ENCODE measurements around the gene SLC17A1.

Gene SLC17A1

DNA sequence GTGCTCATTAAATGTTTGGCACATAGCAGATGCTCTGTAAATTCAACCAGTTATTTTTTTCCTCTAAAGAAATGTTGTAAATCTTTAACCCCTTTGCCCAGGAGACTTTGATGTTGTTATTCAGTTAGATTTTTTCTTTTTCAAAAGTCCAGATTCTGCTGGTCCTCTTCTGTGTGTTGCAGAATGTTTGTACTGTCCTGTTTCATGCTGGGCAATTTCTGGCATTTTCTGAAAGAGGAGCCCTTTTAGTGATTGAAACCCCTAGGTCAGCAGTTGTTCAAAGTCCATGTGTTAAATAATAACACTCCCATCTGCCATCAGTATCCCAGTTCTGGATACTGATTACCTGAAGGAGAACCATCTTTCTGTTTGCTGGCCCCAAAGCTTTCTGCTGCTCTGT lies 1.3 kb upstream of the SLC17A1 start:
- FAIRE-seq (no peak), DNase-seq (ENCODE audit: insufficient read length, low spot score) (no peak)

DNA sequence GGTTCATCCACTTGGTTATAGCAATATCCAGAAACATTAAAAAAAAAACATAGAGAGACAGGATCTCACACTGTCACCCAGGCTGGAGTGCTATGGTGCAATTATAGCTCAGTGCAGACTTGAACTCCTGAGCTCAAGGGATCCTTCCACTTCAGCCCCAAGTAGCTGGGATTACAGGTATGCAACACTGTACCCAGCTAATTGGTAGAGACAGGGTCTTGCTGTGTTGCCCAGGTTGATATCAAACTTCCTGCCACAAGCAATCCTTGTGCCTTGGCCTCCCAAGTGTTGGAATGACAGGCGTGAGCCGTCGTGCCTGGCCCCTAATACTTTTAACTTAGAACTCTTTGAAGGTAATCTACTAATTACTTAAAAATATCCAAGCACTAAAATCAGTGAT lies 818 bp upstream of the SLC17A1 start:
- no peak for FAIRE-seq
- DNase-seq (ENCODE audit: insufficient read length, low spot score) = no peak

DNA sequence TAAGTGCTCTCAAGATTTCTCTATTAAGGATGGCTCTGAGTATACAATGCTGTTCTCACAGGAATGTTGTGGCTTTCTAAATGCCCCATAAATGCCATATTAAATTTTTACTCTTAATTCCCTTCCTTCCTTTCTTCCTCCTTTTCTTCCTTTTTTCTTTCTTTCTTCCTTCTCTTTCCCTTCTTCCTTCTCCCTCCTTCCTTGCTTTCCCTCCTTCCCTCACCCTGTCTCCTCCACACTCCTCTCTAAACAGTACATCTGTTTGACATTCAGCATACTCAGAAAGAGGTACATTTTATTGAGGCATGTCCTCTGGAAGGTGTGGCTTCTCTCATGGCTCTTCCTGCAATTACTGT lies 433 bp upstream of the SLC17A1 start:
- DNase-seq (ENCODE audit: insufficient read length, low spot score) (no peak), FAIRE-seq (no peak)

- DNase-seq (ENCODE audit: insufficient read length, low spot score) = no peak
Measured at GRCh38 chr6:25830458-25830857, 1.4 kb downstream of the SLC17A1 start.

DNA sequence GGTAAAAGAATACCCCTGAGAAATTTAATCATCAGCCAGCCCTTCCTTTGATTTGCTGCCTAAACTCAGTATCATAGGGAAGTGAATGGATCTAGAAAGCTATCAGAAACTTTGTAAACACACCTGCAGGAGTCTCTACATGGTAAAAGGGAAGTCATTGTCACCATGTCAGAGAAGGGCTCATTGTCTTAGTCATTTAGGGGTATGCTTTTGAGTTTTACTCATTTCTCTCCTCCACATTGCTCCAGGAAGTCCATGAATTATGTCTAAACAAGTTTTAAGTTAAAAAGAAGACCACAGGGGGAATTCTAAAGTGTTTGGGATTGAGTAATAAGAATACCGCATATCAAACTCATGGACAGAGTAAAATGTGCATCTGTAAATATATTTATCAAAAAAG lies 2.5 kb downstream of the SLC17A1 start:
- DNase-seq (ENCODE audit: insufficient read length, low spot score) (no peak), FAIRE-seq (no peak)

More at GRCh38 chr6:25830458-25830857, 1.4 kb downstream of the SLC17A1 start:
- peak; percentile 48 for FAIRE-seq

- DNase-seq (ENCODE audit: insufficient read length, low spot score) = no peak
- FAIRE-seq = no peak
Measured at GRCh38 chr6:25821341-25821740, 10.5 kb downstream of the SLC17A1 start.

DNA sequence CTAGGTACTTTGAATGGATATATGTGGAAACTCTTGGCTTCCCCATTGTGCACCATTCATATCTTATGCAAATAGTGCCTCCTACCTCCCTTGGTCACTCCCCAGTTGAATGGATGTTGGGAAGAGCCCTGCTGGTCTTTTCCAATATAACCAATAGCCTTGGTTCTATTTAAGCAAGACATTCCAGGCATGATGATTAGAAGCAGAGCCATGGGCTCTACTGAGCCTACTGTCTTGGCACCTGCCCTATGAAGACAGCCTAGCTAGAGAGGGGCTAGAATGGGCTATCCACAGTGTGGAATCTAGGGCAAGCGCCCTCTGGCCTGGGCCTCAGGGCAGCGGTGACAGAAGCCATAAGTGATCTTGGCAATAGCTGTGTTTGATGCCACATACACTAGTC lies 15.6 kb downstream of the SLC17A1 start:
- peak; percentile 4 for FAIRE-seq
- no peak for DNase-seq (ENCODE audit: insufficient read length, low spot score)

- no peak for DNase-seq (ENCODE audit: insufficient read length, low spot score)
- FAIRE-seq = no peak
Measured at GRCh38 chr6:25815194-25815593, 16.7 kb downstream of the SLC17A1 start.

- DNase-seq (ENCODE audit: insufficient read length, low spot score) (no peak), FAIRE-seq (no peak)
Measured at GRCh38 chr6:25804804-25805203, 27.0 kb downstream of the SLC17A1 start.

- DNase-seq (ENCODE audit: insufficient read length, low spot score) (no peak), FAIRE-seq (no peak)
Measured at GRCh38 chr6:25801436-25801835, 30.4 kb downstream of the SLC17A1 start.

GRCh38 chr6:25794784-25795183 lies 37.1 kb downstream of the SLC17A1 start:
- DNase-seq (ENCODE audit: insufficient read length, low spot score) = no peak
- FAIRE-seq = no peak

- FAIRE-seq = no peak
- no peak for DNase-seq (ENCODE audit: insufficient read length, low spot score)
Measured at GRCh38 chr6:25793970-25794369, 37.9 kb downstream of the SLC17A1 start.

DNA sequence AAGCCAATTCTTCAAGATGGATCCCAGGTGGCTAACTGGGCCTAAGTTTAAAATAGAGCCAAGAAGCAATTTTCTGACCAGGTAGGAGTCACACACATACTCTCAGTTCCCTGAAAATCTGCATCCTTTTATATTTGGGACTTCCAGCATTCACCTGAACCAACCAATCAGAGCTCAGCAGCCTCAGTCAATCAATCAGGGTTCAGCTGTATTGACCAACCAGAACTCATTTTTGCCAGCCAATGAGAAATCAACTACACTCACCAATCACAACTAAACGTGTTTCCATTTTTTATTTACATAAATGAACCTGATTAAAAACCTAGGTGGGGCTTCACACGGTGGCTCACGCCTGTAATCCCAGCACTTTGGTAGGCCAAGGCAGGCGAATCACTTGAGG lies 39.8 kb downstream of the SLC17A1 start:
- no peak for DNase-seq (ENCODE audit: insufficient read length, low spot score)
- FAIRE-seq = no peak

DNA sequence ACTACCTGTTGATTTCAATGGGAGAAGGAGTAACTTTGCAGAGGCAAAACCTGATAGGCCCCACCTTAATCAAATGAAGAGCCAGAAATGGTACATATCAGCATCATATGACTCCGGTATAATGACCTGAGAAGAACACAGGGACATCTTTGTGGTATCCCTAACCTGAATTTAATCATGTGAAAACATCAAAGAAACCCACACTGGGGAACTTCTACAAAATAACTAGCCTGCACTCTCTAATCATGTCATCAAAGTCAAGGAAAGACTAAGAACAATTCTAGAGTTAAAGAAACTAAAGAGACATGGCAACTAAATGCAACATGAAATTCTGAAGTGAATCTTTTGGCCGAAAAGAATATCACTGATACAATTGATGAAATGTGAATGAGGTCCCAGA lies 42.4 kb downstream of the SLC17A1 start:
- no peak for DNase-seq (ENCODE audit: insufficient read length, low spot score)
- no peak for FAIRE-seq

DNA sequence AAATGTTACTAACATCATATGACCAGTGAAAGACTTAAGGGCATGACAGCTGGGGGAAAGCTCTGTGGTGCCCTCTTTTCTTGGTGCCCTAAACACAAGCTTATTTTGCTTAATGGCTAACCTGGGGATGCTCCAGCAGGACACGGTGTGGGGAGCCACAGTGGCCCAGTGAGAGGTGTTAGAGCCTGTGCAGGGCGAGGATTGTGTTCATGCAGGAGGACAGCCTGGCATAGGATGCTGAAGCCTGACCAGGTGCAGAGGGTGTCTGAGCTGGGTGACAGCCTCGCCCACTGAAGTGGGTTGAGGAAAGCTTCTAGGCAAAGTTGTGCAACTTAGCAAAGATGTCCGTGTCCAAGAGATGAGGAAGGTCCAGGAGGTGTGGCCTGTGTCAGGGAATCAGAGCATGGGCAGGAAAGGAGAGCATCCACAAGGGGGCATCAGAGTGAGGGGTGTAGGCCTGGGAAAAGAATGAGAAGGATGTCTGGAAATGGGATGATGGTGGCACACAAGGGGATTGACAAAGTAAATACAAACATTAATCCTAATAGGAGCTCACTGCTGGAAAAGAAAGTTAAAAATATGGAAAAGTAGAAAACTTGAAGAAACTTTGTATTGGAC lies 43.4 kb downstream of the SLC17A1 start:
- FAIRE-seq = no peak
- no peak for DNase-seq (ENCODE audit: insufficient read length, low spot score)

GRCh38 chr6:25787428-25787827 lies 44.4 kb downstream of the SLC17A1 start:
- FAIRE-seq (no peak), DNase-seq (ENCODE audit: insufficient read length, low spot score) (no peak)

GRCh38 chr6:25781134-25781533 lies 50.7 kb downstream of the SLC17A1 start:
- no peak for FAIRE-seq
- DNase-seq (ENCODE audit: insufficient read length, low spot score) = no peak

DNA sequence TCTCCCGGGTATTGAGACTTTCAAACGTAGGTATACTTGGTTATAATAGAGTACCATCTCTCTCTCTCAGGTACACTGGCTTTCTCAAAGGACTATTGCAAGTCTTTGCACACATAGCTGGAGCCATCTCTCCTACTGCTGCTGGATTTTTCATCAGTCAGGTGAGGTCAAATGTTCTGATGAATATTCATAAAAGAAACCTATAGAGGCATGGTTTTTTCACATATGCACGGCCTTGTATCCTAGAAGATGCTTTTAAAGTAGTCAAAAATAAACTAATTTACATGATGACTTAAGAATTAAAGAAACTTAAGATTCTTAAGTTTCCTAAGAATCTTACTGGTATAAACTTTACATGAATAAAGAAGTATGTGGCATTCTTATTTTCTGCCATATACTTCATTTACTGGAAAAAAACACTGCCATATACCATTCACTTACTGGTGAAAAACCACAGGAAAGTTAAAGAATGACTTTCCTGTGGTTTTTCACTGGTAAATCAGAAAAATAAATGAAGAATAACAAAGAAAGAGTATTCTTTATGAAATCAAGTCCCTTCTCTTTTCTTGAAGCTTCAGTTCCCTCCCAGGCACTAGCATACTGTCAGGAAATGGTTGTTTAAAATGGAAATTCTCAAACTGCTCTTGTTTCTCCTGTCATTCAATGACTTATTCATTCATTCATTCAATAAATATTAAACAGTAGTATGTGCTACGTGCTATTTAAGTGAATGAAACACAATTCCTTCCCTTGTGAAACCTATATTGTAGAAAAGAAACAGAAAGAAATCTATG lies 53.8 kb downstream of the SLC17A1 start:
- FAIRE-seq = no peak
- DNase-seq (ENCODE audit: insufficient read length, low spot score) = no peak

- peak; percentile 40 for DNase-seq (ENCODE audit: insufficient read length, low spot score)
- FAIRE-seq = peak; percentile 64
Measured at GRCh38 chr6:25777031-25777430, 54.8 kb downstream of the SLC17A1 start.

GRCh38 chr6:25774120-25774715 lies 57.6 kb downstream of the SLC17A1 start:
- DNase-seq (ENCODE audit: insufficient read length, low spot score) = no peak
- no peak for FAIRE-seq

GRCh38 chr6:25769983-25770382 lies 61.9 kb downstream of the SLC17A1 start:
- DNase-seq (ENCODE audit: insufficient read length, low spot score) = no peak
- FAIRE-seq = no peak

DNA sequence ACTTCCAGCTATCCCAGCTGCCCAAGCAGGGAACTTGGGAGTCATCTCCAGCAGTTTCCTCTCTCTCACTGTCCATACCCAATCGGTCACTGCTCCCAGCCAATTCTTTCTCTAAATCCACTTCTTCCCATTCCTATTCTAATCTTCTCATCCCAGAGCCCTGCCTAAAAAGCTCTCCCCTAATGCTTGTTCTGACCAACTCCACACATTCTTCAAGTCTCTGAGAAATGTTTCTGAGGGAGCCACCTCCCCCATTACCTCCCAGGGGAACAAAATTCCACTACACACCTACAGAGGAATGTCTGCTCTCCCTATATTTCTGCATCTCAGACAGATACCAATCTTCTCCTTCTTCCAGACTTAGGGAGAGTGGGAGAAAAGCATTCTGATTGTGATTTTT lies 63.3 kb downstream of the SLC17A1 start:
- no peak for FAIRE-seq
- no peak for DNase-seq (ENCODE audit: insufficient read length, low spot score)

Data from HTR-8/SVneo (cell line).